Measurements from ENCODE around the gene CLEC18A.
A peak's percentile ranks its signal among the peaks of the same experiment; 100 is the strongest.

- TF ChIP-seq CTCF (IDR thresholded peaks at IDR 0.05): no peak
- peak; percentile 36 to 78 (median 66) for TF ChIP-seq POLR2A (IDR thresholded peaks at IDR 0.05)
Measured at GRCh38 chr16:69924777-69925191, 26.4 kb upstream of the CLEC18A start.
